Activated CD4-positive, alpha-beta T cell treated with anti-CD3 and anti-CD28 coated beads, Interleukin-2, amount 50 U/mL, for 24 hours (primary cell): Measurements from ENCODE around the gene ANKRD16.
"Not testable (repeated sequence)": the region's sequence is repeated elsewhere in the genome, so short reads cannot be mapped to it uniquely, and the experiment has no call there.

ENCODE experiments used
- DNase-seq, 2 donors: peaks; one replicate each; pipeline ENCODE4 v3.0.0-alpha.2; 2020; ENCODE audit warnings: low read depth in 1 of 2, low spot score in 1 of 2

ANKRD16 gene

GRCh38 chr10:5889624-5890451 lies at the start of gene ANKRD16, which contains the start of gene FBH1:
TSS of gene ANKRD16 (minus strand) at chr10:5889893. CDS start at chr10:5889354, 539 bp downstream.
TSS of gene FBH1 (plus strand) at chr10:5890243. CDS start at chr10:5890346, 103 bp downstream.
- peak; percentile 96 to 97 for DNase-seq

- DNase-seq = no peak
Observed at GRCh38 chr10:5938291-5938690, 48.6 kb upstream of the ANKRD16 start.

- DNase-seq = no peak
Observed at GRCh38 chr10:5937016-5937415, 47.3 kb upstream of the ANKRD16 start.

GRCh38 chr10:5935628-5936027 lies 45.9 kb upstream of the ANKRD16 start:
- DNase-seq = no peak

GRCh38 chr10:5933909-5934546 lies 44.3 kb upstream of the ANKRD16 start:
- DNase-seq = no peak

GRCh38 chr10:5932345-5932744 lies 42.7 kb upstream of the ANKRD16 start:
- DNase-seq = no peak

GRCh38 chr10:5930272-5930671 lies 40.6 kb upstream of the ANKRD16 start:
- DNase-seq = no peak

- DNase-seq = no peak
Observed at GRCh38 chr10:5929442-5929841, 39.7 kb upstream of the ANKRD16 start.

- DNase-seq = no peak
Observed at GRCh38 chr10:5927306-5927705, 37.6 kb upstream of the ANKRD16 start.

- no peak for DNase-seq
Observed at GRCh38 chr10:5924889-5925288, 35.2 kb upstream of the ANKRD16 start.

- DNase-seq = no peak
Observed at GRCh38 chr10:5921746-5922145, 32.1 kb upstream of the ANKRD16 start.

GRCh38 chr10:5919568-5919967 lies 29.9 kb upstream of the ANKRD16 start:
- DNase-seq = no peak

- DNase-seq = no peak
Observed at GRCh38 chr10:5918763-5919162, 29.1 kb upstream of the ANKRD16 start.

- DNase-seq = no peak
Observed at GRCh38 chr10:5917305-5917704, 27.6 kb upstream of the ANKRD16 start.

- no peak for DNase-seq
Observed at GRCh38 chr10:5915451-5915850, 25.8 kb upstream of the ANKRD16 start.

- no peak for DNase-seq
Observed at GRCh38 chr10:5913736-5914135, 24.0 kb upstream of the ANKRD16 start.

GRCh38 chr10:5911670-5912069 lies 22.0 kb upstream of the ANKRD16 start:
- no peak for DNase-seq

GRCh38 chr10:5910323-5911100 lies 20.8 kb upstream of the ANKRD16 start:
- DNase-seq = no peak

GRCh38 chr10:5908676-5909075 lies 19.0 kb upstream of the ANKRD16 start:
- DNase-seq = not testable (repeated sequence)

- no peak for DNase-seq
Observed at GRCh38 chr10:5906651-5907050, 17.0 kb upstream of the ANKRD16 start.

- no peak for DNase-seq
Observed at GRCh38 chr10:5905854-5906507, 16.3 kb upstream of the ANKRD16 start.
